GM12865 (cell line): ENCODE results near the gene SIRT6.
"Not testable (repeated sequence)": the region's sequence is repeated elsewhere in the genome, so short reads cannot be mapped to it uniquely, and the experiment has no call there.

ENCODE experiments used
- DNase-seq: peaks from one replicate; pipeline ENCODE4 v3.0.0; 2010; ENCODE audit warnings: low read depth
- H3K4me3 ChIP-seq: 2 replicates; pipeline ENCODE4 v1.5.1; 2011; ENCODE audit warnings: mild to moderate bottlenecking, low read depth, low read length, control low read depth
- TF ChIP-seq, protein P1 (sequence below): IDR thresholded peaks from 2 replicates; pipeline ENCODE4 v1.5.1; 2011; ENCODE audit warnings: low read length, control low read depth, low read depth, inconsistent platforms; ENCODE audit not compliant: insufficient read depth; ENCODE audit errors: missing control alignments

SIRT6 gene

DNA sequence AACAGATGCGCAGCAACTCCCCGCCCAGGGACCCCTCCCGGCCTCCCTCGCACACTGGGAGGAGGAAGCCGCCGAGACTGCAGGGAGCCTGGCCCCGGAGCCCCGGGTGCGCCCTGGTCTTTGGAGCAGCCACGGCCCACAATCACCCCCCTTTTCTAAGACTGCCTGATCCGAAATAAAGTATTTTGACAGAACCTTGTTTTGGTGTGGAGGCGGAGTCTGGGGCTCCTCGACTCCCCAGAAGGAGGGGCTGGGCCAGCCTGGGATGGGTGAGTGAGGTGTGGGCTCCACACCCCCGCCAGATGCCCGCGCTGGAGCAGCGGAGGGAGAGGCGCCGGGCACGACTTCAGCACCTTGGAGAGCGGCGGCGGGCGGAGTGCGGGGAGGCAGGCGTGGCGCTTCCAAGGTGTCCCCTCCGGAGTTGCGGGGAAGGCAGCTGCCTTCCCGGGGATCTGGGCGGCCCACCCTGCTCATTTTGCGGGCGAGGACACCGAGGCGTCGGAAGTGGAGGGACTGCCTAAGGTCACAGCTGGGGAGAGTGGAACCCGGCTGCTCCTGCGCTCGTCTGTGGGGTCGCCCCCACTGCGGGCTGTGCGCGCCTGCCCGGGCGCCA is 9.4 kb downstream of the SIRT6 start:
- TF ChIP-seq, protein P1, sequence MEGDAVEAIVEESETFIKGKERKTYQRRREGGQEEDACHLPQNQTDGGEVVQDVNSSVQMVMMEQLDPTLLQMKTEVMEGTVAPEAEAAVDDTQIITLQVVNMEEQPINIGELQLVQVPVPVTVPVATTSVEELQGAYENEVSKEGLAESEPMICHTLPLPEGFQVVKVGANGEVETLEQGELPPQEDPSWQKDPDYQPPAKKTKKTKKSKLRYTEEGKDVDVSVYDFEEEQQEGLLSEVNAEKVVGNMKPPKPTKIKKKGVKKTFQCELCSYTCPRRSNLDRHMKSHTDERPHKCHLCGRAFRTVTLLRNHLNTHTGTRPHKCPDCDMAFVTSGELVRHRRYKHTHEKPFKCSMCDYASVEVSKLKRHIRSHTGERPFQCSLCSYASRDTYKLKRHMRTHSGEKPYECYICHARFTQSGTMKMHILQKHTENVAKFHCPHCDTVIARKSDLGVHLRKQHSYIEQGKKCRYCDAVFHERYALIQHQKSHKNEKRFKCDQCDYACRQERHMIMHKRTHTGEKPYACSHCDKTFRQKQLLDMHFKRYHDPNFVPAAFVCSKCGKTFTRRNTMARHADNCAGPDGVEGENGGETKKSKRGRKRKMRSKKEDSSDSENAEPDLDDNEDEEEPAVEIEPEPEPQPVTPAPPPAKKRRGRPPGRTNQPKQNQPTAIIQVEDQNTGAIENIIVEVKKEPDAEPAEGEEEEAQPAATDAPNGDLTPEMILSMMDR = no peak
- H3K4me3 ChIP-seq = no peak overlapping the region
- no peak for DNase-seq

DNA sequence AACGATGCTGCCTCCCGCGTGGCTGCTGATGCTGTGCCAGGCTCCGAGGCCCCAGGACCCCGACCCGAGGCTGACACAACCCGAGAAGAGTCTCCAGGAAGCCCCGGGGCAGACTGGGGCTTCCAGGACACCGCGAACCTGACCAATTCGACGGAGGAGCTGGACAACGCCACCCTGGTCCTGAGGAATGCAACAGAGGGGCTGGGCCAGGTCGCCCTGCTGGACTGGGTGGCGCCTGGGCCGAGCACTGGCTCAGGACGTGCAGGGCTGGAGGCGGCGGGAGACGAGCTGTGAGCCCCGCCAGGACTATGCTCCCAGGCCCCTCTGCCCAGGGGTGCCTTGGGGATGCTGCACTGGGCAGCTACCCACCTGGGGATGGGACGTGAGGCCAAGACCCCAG is 10.7 kb downstream of the SIRT6 start:
- TF ChIP-seq, protein P1 = no peak
- no peak overlapping the region for H3K4me3 ChIP-seq
- DNase-seq = no peak

DNA sequence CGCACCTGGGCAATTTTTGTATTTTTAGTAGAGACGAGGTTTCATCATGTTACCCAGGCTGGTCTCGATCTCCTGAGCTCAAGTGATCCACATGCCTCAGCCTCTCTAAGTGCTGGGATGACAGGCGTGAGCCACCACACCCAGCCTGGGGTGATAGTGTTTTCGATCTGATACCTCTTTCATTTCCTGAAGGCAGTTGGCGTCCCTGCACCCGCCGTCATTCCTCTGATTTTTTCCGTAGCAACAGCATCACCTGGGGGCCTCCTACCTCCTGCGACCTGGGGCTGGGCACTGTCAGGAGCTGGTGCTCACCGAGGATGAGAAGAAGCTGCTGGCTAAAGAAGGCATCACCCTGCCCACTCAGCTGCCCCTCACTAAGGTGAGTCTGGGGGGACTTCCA is 18.1 kb downstream of the SIRT6 start:
- DNase-seq = no peak
- TF ChIP-seq, protein P1 = no peak
- no peak overlapping the region for H3K4me3 ChIP-seq

DNA sequence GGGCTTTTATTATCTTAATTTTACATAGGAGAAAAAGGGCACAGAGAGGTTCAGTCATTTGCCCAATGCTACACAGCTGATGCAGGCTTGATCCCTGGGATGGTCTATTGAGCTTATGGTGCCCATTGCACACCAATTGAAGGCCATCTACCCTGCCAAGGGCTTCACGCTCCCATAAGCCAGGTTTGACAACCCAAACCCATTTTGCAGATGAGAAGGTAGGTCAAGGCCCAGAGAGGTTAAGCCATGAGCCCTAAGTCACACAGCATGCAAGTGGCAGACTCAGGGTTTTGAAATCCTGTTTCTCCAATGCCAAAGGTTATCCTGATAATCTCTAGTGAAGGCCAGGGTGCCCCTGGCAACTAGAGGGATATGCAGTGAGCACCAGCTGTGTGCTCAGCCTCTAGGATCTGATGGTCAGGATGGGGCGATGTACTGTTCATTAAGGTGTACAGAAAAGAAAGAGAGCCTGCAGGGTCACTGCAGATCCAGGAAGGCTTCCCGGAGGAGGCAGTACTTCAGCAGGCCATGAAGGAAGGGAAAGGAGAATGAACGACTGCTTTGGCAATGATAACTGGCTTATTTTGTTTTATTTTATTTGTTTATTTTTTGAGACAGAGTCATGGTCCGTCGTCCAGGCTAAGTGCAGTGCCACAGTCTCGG is 20.8 kb downstream of the SIRT6 start:
- no peak overlapping the region for H3K4me3 ChIP-seq
- no peak for DNase-seq
- TF ChIP-seq, protein P1 = no peak

DNA sequence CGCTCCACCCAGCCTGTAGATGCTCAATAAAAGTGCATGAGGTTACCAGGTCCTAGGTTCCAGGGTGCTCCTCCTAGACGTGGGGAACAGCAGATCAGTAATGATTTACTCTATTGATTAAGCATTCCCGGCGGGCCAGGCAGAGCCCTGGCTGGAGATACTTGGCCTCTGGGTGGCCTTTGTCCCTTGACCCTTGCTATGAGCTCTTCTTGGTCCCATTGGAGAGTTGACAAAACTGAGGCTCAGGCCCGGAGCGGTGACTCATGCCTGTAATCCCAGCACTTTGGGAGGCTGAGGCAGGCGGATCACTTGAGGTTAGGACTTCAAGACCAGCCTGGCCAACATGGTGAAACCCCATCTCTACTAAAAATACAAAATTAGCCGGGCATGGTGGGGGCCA is 24.4 kb downstream of the SIRT6 start:
- not testable (repeated sequence) for H3K4me3 ChIP-seq, DNase-seq

DNA sequence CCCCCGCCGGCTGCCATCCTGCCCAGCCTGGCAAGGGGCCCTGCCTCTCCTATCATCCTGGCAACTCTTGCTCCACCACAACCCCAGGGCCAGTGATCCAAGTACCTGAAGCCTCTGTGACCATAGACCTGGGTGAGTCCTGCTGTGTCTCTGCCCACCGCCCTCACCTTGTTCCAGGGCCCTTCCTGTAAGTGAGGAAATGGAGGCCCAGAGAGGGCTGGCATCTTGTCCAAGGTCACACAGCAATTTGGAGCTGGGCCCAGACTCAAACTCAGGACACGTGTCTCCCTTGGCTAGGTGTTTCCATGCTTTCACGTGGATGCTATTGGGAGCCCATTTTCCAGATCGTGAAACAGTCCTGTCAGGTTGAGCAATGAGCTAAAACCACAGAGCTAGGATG is 25.2 kb downstream of the SIRT6 start:
- H3K4me3 ChIP-seq = no peak overlapping the region
- TF ChIP-seq, protein P1 = no peak
- no peak for DNase-seq

DNA sequence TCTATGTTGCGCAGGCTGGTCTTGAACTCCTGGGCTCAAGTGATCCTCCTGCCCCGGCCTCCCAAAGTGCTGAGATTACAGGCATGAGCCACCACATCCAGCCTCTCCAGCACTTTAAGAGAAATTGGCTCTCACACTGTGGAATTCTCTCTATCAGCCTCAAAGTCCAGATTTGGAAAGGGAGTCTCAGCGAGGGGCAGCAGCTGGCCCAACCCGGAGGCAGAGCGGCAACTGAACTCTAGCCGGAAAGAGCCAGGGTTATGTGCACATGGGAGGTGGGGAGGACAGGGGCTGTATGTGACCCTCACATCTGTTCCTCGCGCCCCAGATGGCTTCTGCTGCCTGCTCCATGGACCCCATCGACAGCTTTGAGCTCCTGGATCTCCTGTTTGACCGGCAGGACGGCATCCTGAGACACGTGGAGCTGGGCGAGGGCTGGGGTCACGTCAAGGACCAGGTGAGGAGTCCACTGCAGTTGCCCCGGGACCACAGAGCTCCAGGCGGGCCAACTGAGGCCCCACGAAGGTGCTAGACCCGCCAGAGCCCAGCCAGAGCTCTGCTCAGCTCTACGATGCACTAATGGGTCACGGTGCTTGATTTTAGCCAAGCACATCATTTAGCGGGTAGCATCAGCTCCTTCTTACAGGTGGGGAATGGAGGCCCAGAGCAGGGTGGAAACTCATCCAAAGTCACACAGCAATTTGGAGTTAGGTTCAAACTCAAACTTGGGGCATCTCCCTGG is 27.6 kb downstream of the SIRT6 start:
- no peak for DNase-seq
- TF ChIP-seq, protein P1 = no peak

More for the DNA sequence above, 27.6 kb downstream of the SIRT6 start:
- no peak overlapping the region for H3K4me3 ChIP-seq
